Measurements from ENCODE around the gene LUC7L3.
"Not testable (repeated sequence)": the region's sequence is repeated elsewhere in the genome, so short reads cannot be mapped to it uniquely, and the experiment has no call there.

LUC7L3 gene

DNA sequence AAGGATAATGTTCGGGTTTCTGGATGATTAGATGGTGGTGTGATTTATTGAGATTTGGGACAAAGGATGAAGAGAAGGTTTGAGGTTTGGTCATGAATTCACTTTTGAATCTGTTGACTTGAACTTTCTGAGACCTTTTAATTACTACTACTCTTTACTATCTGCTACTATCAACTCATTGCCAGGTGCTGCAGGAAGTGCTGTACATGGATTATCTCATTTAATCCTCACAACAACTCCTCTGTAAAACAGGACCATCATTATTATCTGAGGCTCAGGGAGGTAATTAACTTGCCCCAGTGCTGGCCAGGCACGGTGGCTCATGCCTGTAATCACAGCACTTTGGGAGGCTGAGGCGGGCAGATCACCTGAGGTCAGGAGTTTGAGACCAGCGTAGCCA lies 8.8 kb upstream of the LUC7L3 start:
- no peak for DNase-seq

DNA sequence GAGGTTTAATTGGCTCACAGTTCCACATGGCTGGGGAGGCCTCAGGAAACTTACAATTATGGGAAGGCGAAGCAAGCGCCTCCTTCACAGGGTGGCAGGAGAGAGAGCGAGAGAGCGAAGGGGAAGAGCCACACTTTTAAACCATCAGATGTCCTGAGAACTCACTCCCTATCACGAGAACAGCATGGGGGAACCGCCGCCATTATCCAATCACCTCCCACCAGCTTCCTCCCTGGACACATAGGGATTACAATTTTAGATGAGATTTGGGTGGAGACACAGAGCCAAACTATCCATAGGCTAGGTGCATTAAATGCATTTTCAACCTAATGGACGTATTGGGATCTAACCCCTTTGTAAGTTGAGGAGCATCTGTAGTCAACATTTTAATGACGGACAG lies 6.8 kb upstream of the LUC7L3 start:
- DNase-seq, result no peak

DNA sequence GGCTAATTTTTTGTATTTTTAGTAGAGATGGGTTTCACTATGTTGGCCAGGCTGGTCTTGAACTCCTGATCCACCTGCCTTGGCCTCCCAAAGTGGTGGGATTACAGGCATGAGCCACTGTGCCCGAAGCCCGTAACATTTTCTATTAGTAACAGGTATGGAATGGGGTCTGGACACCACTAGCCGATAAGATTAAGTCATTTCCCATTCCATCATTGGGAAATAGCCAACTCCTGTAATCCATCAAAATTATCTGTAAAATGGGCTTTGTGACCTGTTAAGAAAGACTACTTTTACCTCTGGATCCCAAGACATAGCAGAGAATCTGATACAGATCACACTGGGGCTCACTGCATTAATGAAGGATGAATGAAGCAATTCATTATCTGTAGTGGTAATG lies 3.9 kb upstream of the LUC7L3 start:
- no peak for DNase-seq

DNA sequence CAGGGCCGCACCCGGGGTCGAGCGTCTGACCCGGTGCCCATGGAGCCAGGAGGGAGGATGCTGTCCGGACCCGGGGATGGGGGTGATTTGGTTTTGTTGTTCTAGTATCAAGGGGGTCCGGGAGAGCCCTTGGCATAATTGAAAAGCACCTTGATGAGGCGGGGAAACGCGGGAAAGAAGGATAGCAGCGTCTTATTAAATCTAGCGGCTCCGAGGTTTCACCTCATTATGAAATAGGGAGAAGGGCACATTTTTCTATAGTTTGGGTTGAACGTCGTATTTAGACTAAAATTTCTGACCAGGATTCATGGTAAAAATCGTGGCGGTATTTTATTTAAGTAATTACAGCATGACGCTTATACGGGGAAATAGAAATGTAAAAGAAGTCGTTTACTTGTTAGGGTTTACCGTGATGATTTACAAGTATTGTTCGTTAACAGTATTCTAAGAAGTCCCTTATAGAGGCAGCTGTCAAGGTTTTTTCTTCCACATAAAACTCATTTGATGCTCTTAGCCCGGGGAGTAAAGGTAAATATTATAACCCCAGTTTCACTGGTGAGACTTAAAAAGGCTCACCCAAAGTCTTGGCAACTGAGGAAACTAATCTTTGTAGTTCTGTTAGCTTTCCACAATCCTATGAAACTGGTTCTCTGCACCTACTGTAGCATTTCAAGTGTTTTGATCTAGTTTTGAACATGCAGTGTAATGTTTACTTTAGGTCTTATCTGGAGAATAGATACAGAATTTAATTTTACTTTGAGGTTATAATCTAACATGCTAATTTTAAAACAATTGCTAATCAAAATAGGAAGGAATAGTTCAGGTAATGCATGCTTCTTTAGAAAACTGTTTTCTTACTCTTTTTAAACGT lies 756 bp downstream of the LUC7L3 start:
- no peak for DNase-seq

DNA sequence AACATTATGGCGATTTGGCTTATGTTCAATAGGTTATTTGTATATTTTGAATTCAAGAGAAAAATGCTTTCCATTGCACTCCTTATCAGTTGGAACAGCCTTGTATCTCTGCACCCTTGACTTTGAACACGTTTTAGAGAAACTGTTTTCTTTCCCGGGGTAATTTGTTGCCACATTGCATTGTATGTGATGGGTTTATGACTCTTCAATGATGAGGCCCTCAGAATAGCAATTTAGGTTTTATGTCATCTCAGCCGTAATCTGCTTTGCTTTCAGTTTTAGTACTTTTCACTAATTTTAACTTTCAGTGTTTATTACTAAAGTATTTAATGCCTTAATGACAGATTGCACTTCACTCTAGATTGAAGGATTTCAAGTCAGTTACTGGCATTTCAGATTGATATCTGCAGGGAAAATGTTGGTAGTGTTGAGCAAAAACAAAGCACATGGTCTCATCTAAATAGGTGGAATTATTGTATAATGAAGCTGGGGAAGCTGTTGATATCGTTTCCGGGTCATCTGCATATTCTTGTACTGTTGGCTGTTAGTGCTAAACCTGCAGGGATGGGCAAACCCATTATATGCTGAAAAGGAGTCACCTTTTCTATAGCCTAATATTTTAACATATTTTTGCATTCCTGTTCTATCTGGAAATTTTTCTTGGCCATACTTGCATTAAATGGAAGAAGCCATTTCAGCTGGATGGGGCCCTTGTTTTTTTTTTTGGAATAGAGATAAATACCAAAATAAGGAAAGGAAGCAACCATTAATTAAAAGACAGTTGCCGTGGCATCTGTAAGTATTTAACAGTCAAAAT lies 2.0 kb downstream of the LUC7L3 start:
- DNase-seq, result no peak

DNA sequence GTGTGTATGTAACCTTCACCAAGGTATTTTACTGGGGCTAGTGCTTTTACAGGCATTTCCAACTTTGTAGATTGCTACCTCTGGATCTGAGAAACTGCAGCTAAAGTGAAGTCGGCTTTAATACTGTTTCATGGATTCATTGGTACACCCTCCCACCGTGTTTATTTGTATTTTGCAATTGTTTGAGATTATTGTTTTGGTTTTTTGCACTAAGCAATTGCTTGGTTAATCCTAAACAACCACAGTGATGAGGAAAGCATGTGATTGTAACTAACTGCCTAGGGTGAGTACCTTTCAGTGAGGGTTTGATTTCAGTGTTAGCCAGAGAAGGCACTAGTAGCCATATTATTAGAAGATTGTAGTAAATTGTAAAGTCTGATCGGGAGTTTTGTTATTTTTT lies 3.3 kb downstream of the LUC7L3 start:
- no peak for DNase-seq

DNA sequence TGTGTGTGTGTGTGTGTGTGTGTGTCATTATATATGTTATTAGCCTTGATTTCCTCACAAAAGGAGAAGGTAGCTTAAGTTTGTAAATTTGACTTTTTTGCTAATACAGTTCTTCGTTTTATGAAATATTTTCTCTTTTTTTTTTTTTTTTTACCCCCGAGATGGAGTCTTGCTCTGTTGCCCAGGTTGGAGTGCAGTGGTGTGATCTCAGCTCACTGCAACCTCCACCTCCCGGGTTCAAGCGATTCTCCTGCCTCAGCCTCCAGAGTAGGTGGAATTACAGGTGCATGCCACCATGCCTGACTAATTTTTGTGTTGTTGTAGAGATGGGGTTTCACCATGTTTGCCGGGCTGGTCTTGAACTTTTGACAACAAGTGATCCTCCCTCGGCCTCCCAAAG lies 5.2 kb downstream of the LUC7L3 start:
- DNase-seq, result not testable (repeated sequence)

DNA sequence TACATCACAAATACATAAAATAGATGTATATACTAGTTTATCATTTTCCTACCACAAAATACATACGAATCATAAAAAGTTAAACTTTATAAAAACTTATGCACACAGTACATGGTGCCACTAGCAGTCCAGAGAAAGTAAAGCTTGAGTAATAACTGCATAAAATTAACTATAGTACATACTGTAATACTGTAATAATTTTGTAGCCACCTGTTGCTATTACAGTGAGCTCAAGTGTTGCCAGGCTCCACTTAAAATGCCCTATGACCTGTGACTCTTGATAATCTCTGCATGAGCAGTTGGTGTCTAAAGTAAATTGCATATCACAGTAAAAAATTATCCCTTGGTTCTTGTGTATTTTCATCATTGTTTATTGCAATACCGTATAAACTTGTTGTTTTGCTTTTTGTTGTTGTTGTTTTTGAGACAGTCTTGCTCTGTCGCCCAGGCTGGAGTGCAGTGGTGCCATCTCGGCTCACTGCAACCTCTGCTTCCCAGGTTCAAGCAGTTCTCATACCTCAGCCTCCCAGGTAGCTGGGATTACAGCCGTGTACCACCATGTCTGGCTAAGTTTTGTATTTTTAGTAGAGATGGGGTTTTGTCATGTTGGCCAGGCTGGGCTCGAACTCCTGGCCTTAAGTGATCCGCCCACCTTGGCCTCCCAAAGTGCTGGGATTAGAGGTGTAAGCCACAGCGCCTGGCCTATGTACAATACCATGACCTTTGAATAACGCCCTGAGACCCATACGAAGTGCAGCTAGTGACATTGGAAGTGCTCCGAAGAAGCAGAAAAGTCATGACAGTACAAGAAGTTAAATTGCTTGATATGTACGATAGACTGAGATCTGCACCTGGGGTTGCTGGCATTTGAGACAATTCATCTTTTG lies 6.6 kb downstream of the LUC7L3 start:
- no peak for DNase-seq

DNA sequence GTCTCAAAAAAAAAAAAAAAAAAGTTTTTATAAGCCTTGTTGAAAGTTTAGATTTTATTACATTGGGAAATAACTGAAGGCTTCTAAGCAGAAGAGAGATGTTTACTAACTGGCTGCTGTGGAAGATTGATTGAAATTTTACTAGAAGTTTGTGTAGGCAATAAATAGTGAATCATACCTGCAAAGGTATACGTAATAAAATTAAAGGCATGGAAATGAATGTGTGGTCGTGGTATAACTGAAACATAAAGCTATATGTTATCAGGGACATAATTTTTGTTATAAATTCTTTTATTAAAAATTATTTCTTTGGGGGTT lies 8.7 kb downstream of the LUC7L3 start:
- DNase-seq, result no peak

DNA sequence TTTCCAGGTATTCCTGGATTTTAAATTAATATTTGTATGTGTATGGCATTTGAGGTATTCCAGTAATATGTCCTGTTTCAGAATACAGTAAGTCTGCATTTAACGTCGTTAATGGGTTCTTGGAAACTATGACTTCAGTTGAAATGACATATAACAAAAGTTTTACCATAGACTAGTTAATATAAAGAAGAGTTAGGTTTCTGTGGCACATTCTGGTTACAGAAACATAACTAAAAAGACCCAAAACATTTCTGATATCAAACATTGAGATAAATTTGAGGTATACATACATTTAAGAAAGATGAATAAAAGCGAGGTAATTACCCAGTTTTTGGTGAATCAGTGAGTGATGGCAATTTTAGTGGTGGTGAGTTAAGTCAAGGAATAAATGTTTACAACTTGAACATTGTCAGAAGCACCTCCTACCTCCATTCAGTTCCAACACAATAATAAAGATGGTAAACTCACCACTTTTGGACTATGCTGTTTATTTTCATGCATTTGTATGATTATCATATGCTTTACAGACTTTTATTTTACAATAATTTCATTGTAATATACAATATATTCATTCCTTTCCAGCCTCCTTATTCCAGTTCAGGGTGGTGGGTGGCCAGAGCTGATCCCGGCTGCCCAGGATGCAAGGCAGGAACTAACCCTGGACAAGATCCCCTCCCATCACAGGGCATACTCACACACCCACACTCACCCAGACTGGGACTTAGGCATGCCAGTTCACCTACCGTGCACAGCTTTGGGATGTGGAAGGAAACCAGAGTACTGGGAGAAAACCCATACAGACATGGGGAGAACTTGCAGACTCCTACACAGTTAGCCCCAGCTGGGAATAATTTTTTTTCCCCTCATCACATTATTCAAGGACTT lies 9.7 kb downstream of the LUC7L3 start:
- no peak for DNase-seq

DNA sequence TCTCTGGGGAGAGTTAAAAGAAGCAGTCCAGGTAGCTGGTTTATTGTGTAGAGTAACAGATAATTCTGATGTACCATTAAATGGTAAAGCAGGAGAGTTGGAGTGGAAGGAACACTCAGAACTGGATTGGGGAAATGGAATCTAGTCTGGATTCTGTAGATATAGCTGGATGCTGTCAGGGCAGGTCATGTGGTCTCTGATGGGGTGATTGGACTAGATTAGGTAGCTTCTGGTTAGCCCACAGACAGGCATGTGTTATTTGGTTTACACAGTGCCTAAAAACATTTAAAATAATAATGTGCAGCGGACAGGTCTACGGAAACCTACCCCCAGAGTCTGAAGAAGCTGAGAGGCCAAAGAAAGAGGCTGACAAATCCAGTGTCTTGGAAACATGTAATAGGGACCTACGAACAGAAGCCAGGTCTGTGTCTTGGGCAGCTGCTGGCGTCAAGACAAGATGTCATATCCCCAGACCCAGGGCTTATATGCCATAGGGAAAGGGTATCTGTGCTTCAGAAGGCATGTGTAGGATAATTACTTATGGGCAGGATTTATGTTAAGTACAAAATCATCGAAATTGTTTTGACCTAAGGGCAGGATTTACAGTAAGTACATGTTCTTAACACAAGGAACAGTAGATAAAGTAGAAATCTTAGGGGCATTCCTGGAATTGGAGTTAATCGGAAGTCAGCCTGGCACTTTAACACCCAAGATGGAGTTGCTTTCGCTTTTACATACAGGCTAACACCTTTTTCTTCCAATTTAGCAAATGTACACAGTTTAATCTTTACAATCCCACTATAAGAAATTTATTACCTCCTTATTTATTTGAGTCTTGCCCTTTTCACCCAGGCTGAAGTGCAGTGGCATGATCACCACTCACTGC lies 12.4 kb downstream of the LUC7L3 start:
- no peak for DNase-seq

DNA sequence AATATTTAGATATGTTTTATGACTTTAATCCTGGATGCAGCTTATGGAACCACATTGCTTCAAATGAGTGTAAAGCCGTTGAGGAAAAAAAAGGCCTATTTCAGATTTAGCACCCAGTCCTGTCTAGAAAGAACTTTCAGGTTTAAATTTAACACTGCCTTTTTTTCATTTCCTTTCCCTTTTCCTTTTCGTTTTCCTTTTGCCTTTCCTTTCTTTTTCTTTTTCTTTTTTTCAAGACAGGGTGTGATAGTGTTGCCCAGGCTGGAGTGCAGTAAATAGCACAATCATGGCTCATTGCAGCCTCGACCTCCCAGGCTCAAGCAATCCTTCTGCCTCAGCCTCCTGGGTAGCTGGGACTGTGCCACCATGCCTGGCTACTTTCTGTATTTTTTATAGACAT lies 15.9 kb downstream of the LUC7L3 start:
- DNase-seq, result no peak

DNA sequence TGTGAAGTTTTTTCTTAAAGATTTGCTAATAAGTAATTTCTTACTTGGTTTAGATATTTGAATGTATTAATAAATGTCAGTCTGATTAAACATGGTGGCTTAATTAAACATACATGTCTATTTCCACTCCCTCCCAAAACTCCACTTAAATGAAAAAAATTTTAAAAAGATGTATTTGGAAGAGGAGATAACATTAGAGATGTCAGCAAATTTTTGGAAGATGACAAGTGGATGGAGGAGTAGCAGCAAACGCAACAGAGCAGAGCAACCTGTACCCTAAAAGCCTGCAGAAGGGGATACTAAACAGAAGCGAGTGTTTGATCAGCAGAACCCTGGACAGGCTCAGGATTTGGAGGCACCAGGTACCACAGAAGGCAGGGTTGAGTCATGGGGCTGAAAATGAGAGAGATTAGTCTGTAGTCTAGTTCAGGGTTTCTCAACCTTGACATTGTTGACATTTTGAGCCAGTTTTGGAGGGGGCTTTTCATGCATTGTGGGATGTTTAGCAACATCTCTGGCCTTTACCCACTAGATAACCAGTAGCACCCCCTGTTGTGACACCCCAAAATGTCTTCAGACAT lies 17.8 kb downstream of the LUC7L3 start:
- DNase-seq, result no peak

DNA sequence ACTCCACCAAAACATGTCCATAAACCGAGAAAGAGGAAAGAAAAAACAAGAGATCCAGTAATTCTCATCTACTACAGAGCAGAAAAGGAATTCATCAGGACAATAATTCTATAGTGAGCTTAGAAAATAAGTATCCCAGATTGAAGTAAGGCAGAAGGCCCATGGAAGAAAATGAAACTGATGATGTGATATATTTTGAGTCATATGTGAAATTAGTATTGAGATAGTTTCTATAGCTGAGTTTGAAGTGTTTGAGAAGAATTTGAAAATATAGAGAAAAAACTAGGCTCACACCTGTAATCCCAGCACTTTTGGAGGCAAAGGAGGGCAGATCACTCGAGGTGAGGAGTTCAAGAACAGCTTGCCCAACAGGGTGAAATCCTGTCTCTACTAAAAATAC lies 19.7 kb downstream of the LUC7L3 start:
- no peak for DNase-seq

DNA sequence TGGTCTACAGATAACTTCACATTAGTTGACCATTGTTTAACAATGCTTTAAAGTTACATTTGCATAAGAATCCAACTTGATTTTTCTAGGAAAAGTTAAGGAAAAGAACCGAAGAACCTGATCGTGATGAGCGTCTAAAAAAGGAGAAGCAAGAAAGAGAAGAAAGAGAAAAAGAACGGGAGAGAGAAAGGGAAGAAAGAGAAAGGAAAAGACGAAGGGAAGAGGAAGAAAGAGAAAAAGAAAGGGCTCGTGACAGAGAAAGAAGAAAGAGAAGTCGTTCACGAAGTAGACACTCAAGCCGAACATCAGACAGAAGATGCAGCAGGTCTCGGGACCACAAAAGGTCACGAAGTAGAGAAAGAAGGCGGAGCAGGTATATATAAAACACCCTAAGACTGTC lies 26.2 kb downstream of the LUC7L3 start:
- no peak for DNase-seq

DNA sequence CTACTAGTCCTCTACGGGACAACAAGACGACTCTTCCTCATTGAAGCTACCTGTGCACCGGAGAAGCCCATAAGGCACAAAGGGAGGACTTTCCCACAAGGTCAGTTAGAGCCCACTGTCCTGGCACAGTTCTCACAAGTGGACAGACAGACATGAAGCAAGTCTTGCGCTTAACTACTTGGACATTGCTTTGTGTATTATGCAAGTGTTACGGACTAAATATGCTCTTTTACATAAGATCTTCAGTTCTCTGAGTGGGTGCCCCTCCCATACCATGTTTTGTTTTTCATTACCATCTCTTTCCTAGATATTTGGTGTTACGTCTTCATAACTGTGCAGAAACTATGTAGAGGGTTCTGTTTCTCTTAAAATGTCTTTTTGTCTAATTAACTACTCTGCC lies 29.8 kb downstream of the LUC7L3 start:
- DNase-seq, result no peak

DNA sequence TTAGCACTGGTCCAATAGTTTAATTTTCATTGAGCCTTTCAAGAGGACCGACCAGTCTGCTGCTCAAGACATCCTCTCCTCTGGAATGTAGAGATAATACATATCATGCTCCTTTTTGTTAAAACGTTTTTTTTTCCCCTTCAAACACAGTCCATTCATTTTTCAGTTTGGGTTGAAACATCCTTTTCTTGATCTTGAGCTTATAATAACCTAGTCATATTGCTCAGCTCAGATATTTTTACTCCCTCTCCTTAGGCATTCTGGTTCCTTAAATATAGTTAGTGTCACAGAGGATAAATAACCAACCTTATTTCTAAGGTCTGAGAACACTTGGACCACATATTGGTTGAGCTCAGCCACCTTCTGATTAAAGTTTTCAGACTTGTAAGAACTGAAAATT lies 35.1 kb downstream of the LUC7L3 start:
- no peak for DNase-seq

DNA sequence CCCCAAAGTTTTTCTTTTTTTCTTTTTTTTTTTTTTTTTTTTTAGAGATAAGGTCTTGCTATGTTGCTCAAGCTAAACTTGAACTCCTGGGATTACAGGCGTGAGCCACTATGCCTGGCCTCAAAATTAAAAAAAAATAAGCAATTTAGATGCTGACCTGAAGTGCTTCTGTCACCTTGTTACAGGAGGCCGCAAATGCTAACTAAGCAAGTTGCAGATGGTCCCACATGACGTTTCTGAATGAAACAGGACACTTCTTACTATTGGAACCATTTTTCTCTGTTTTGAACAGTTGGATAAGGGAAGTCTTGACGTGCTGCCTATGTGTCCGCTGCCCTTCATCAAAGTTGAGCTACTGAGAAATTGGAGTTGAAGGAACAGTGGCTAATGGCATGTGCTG lies 39.1 kb downstream of the LUC7L3 start:
- DNase-seq, result no peak

DNA sequence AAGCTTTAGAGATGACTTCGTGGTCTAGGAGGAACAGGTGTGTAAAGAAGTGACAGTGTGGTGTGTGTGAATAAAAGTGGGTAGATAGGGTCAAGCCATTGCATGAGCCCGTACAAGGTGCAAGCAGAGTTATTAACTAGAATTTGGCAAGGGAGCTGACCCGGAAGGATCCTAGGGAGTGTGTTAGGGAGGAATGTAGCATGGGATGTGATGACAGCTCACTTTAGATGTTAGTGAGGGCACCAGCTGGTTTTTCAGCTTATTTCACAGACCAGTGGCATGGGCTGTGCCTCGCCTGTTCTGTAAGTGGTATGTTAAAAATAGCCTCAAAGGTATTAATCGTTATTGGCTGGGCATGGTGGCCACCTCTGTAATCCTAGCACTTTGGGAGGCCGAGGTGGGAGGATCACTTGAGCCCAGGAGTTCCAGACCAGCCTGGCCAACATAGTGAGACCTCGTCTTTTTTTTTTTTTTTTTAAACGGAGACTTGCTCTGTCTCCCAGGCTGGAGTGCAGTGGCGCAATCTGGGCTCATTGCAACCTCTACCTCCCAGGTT lies 39.7 kb downstream of the LUC7L3 start:
- no peak for DNase-seq

DNA sequence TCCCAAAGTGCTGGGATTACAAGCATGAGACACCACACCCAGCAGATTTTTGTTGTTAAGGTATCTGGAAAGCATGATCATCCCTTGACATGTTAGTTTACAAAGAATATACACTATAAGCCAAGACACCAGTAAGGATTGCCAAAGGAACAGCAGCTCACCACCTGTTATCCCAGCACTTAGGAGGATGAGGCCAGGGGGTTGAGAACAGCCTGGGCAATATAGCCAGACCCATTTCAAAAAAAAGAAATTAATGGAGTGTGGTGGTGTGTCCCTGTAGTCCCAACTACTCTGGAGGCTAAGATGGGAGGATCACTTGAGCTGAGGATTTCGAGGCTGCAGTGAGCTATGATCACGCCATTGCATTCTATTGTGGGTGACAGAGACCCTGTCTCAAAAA lies 42.8 kb downstream of the LUC7L3 start:
- DNase-seq, result no peak
